IMR-90 (cell line): ENCODE measurements around the gene HELZ.
"Not testable (repeated sequence)": the region's sequence is repeated elsewhere in the genome, so short reads cannot be mapped to it uniquely, and the experiment has no call there.

Experiments
- MAFK ChIP-seq: IDR thresholded peaks from 2 replicates; pipeline ENCODE4 v1.6.1; 2012; ENCODE audit warnings: low read depth, low read length, improper control_type of control experiment
- POLR2A ChIP-seq: IDR thresholded peaks from 2 replicates; pipeline ENCODE4 v1.6.1; 2012; ENCODE audit warnings: mild to moderate bottlenecking, low read depth, low read length
- SMC3 ChIP-seq: fragments of 150-350 bp; IDR thresholded peaks from 2 replicates; pipeline ENCODE4 v1.6.1; 2016; ENCODE audit warnings: low read depth, mild to moderate bottlenecking, antibody characterized with exemption, low read length, moderate library complexity
- TF ChIP-seq, protein P1 (sequence below): conservative IDR thresholded peaks from 2 replicates; pipeline ENCODE4 v1.5.1; 2012; ENCODE audit warnings: mild to moderate bottlenecking, low read depth, low read length, improper control_type of control experiment

DNA sequence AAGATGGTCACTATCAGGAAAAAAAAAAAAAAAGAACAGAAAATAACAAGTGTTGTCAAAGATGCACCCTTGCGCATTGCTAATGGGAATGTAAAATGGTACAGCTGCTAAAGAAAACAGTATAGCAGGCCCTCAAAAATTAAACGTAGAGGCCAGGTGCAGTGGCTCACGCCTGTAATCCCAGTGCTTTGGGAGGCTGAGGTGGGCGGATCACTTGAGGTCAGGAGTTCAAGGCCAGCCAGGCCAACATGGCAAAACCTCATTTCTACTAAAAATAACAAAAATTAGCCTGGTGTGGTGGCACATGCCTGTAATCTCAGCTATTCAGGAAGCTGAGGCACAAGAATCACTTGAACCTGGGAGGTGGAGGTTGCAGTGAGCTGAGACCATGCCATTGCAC lies 6.6 kb upstream of the HELZ start:
- not testable (repeated sequence) for TF ChIP-seq MAFK, POLR2A, SMC3
- TF ChIP-seq, protein P1, sequence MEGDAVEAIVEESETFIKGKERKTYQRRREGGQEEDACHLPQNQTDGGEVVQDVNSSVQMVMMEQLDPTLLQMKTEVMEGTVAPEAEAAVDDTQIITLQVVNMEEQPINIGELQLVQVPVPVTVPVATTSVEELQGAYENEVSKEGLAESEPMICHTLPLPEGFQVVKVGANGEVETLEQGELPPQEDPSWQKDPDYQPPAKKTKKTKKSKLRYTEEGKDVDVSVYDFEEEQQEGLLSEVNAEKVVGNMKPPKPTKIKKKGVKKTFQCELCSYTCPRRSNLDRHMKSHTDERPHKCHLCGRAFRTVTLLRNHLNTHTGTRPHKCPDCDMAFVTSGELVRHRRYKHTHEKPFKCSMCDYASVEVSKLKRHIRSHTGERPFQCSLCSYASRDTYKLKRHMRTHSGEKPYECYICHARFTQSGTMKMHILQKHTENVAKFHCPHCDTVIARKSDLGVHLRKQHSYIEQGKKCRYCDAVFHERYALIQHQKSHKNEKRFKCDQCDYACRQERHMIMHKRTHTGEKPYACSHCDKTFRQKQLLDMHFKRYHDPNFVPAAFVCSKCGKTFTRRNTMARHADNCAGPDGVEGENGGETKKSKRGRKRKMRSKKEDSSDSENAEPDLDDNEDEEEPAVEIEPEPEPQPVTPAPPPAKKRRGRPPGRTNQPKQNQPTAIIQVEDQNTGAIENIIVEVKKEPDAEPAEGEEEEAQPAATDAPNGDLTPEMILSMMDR = not testable (repeated sequence)
